Neuron (in vitro differentiated cells): ENCODE data around the gene MAP2K5.

ENCODE experiments used
- H2AFZ ChIP-seq: one replicate; pipeline ENCODE4 v1.6.1; 2013; ENCODE audit warnings: low read depth, mild to moderate bottlenecking, inconsistent platforms, low read length, moderate library complexity
- H3K27me3 ChIP-seq: one replicate; pipeline ENCODE4 v1.6.1; 2013; ENCODE audit warnings: low read length; ENCODE audit not compliant: insufficient read depth
- H3K36me3 ChIP-seq: one replicate; pipeline ENCODE4 v1.6.1; 2013; ENCODE audit warnings: low read length; ENCODE audit not compliant: insufficient read depth
- H3K4me1 ChIP-seq: one replicate; pipeline ENCODE4 v1.6.1; 2013; ENCODE audit warnings: low read length; ENCODE audit not compliant: insufficient read depth
- H3K4me3 ChIP-seq: 2 replicates; pipeline ENCODE4 v1.5.1; 2013; ENCODE audit warnings: mild to moderate bottlenecking, low read length, moderate library complexity
- H3K9me3 ChIP-seq: one replicate; pipeline ENCODE4 v1.6.1; 2013; ENCODE audit warnings: low read length

Gene MAP2K5

GRCh38 chr15:67554580-67554979, 12.1 kb downstream of the MAP2K5 start:
- Histone ChIP-seq H2AFZ (no peak overlapping the region), H3K4me1 (peaks cover 3% of the 10 kb centered on the region), H3K27me3 (no peaks in the 10 kb centered on the region), H3K36me3 (peaks cover 20% of the 10 kb centered on the region), H3K4me3 (no peak overlapping the region), H3K9me3 (peaks cover 8% of the 10 kb centered on the region)

- H3K4me3 ChIP-seq: no peak overlapping the region
- H3K4me1 ChIP-seq: no peaks in the 10 kb centered on the region
- peaks cover 16% of the 10 kb centered on the region for H3K36me3 ChIP-seq
- H3K9me3 ChIP-seq: peaks cover 8% of the 10 kb centered on the region
- H3K27me3 ChIP-seq: no peaks in the 10 kb centered on the region
- H2AFZ ChIP-seq: no peak overlapping the region
These were observed 14.6 kb downstream of the MAP2K5 start for GRCh38 chr15:67556976-67557570.

DNA sequence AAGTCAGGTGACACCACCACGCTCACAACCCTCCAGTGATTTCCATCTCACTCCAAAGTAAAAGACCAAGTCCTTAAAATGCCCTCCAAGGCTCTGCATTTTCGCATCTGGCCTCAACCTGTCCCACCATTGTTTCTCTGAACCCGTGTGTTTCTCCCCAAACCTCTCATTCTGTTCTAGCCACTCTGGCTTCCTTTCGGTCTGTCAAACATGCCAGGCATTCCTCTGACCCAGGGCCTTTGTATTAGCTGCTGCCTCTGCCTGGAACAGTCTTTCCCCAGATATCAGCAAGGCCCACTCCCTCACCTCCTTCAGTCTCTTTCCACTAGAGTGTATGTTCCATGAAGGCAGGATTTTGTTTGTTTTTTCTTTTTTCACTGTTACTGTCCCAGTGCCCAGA, 16.0 kb downstream of the MAP2K5 start:
- Histone ChIP-seq H3K4me1 (peaks cover 10% of the 10 kb centered on the region), H3K36me3 (peaks cover 16% of the 10 kb centered on the region), H2AFZ (no peak overlapping the region), H3K9me3 (peaks cover 8% of the 10 kb centered on the region), H3K27me3 (no peaks in the 10 kb centered on the region), H3K4me3 (no peak overlapping the region)

- Histone ChIP-seq H2AFZ (no peak overlapping the region), H3K9me3 (peaks cover 8% of the 10 kb centered on the region), H3K36me3 (peaks cover 16% of the 10 kb centered on the region), H3K27me3 (no peaks in the 10 kb centered on the region), H3K4me3 (no peak overlapping the region), H3K4me1 (peaks cover 16% of the 10 kb centered on the region)
These were observed 16.7 kb downstream of the MAP2K5 start for GRCh38 chr15:67559158-67559557.

DNA sequence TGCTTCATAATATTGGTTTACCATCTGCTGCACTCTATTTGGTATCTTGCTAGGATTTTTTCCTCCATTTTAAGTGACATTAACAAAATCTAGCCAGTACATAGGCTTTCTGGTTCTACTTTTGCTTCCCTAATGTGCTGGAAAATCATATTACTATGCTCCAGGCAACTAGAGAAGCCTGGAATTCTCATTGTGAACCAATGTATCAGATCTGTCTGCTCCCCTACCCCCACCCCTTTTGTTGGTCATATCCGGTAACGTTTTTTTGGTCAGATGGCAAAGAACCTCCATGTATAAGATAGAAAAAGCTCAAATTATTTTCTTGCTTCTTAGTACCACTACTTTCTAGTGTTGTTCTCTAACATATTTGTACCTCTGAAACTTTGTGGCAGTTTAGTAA, 17.1 kb downstream of the MAP2K5 start:
- Histone ChIP-seq H3K36me3 (peaks cover 16% of the 10 kb centered on the region), H3K4me3 (no peak overlapping the region), H3K9me3 (peaks cover 8% of the 10 kb centered on the region), H2AFZ (no peak overlapping the region), H3K27me3 (no peaks in the 10 kb centered on the region), H3K4me1 (peaks cover 21% of the 10 kb centered on the region)

DNA sequence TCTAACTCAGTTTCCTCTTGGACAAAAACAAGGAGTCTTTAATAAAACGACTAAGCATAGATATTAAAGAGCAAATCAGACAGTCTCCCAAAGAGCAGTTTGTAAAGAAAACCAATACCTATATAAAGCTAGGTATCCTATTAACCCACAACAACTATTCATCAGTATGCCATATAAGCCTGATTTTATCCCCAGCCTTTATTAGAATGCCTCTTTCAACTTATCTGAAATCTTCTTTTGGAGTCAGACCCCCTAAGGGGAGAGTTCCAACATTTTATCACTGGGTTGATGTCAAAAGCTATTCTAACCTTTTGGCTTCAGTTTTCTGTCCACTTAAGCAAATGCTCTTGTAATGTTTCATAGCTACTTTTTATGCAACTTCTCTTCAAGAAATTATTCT, 17.8 kb downstream of the MAP2K5 start:
- Histone ChIP-seq H3K36me3 (peaks cover 16% of the 10 kb centered on the region), H2AFZ (no peak overlapping the region), H3K4me1 (peaks cover 26% of the 10 kb centered on the region), H3K9me3 (peaks cover 8% of the 10 kb centered on the region), H3K27me3 (no peaks in the 10 kb centered on the region), H3K4me3 (no peak overlapping the region)

GRCh38 chr15:67563092-67563491, 20.6 kb downstream of the MAP2K5 start:
- Histone ChIP-seq H3K4me1 (peaks cover 26% of the 10 kb centered on the region), H3K36me3 (peaks cover 8% of the 10 kb centered on the region), H3K4me3 (no peak overlapping the region), H3K9me3 (peaks cover 6% of the 10 kb centered on the region), H2AFZ (no peak overlapping the region), H3K27me3 (no peaks in the 10 kb centered on the region)

- Histone ChIP-seq H3K4me1 (peaks cover 26% of the 10 kb centered on the region), H3K9me3 (no peaks in the 10 kb centered on the region), H3K4me3 (no peak overlapping the region), H2AFZ (no peak overlapping the region), H3K36me3 (no peaks in the 10 kb centered on the region), H3K27me3 (no peaks in the 10 kb centered on the region)
These were observed 21.8 kb downstream of the MAP2K5 start for GRCh38 chr15:67564021-67564967.

GRCh38 chr15:67564968-67565345, 22.5 kb downstream of the MAP2K5 start:
- H3K4me3 ChIP-seq: no peak overlapping the region
- peaks cover 26% of the 10 kb centered on the region for H3K4me1 ChIP-seq
- no peaks in the 10 kb centered on the region for H3K27me3 ChIP-seq
- H3K9me3 ChIP-seq: no peaks in the 10 kb centered on the region
- no peak overlapping the region for H2AFZ ChIP-seq
- H3K36me3 ChIP-seq: no peaks in the 10 kb centered on the region

DNA sequence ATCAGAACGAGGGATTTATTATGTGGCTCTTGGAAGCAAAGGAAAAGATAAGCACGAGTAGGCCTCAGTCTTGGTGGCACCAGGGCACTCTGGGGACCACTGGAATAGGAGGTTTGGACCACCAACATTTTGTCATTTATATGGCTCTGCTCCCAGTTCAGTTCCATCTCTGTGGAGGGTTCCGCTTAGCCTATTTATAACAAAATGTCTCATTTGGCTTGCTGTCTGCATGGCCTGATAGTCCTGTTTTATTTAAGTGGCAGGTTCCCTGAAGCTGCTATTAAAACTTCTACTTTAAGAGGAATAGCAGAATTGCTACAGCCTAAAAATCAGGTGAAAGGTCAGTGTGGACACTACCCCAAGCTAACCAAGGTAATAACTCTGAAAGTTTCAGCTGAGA, 27.2 kb downstream of the MAP2K5 start:
- Histone ChIP-seq H3K4me3 (no peak overlapping the region), H3K27me3 (no peaks in the 10 kb centered on the region), H3K36me3 (no peaks in the 10 kb centered on the region), H3K4me1 (peaks cover 15% of the 10 kb centered on the region), H3K9me3 (no peaks in the 10 kb centered on the region), H2AFZ (no peak overlapping the region)

DNA sequence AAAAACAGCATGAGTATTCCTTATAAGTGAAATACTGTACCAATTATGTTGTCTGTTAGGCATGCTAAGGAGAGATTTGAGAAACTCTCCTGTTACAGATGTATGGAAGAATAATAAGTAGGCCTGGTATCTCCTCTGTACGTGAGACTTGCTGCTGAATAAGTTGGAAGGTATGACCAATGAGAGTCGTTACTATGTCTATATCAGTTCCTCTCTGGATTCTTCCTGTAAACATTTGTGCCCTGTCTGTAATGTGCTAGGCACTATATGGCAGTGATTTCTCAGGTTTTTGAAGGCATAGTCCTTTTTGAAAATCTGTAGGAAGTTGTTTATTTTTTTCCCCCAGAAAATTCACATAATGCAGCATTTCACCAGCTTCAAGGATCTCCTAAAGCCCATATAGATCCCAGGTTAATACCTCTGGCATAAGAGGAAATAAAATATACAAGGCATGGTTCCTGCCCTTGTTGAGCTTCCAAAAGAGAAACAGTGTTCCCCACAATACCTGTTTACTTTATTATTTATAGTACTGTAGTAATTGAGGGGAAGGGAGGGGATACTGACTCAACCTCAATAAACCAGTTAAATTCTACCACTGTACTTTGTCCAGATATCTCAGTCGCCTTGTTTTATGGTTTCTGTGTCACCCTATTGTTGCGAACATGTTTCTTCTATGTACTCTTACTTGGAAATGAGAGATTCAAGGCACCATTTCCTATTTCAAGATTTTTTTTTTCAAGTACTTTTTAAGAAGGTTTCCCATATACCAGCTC, 28.6 kb downstream of the MAP2K5 start:
- H3K4me3 ChIP-seq: no peak overlapping the region
- H3K9me3 ChIP-seq: no peaks in the 10 kb centered on the region
- no peak overlapping the region for H2AFZ ChIP-seq
- peaks cover 11% of the 10 kb centered on the region for H3K4me1 ChIP-seq
- no peaks in the 10 kb centered on the region for H3K27me3 ChIP-seq
- no peaks in the 10 kb centered on the region for H3K36me3 ChIP-seq

- no peaks in the 10 kb centered on the region for H3K36me3 ChIP-seq
- H3K4me3 ChIP-seq: no peak overlapping the region
- no peaks in the 10 kb centered on the region for H3K9me3 ChIP-seq
- H3K4me1 ChIP-seq: peaks cover 11% of the 10 kb centered on the region
- H2AFZ ChIP-seq: no peak overlapping the region
- H3K27me3 ChIP-seq: no peaks in the 10 kb centered on the region
These were observed 29.3 kb downstream of the MAP2K5 start for GRCh38 chr15:67571648-67572415.
